Astrocyte (in vitro differentiated cells and primary cell): ENCODE measurements around the gene PLEKHG4B. TPM values are rescaled to one million over a fixed set of nuclear protein-coding genes. Genes with fewer than 3 reads are reported as not detected.

Experiments used
- DNase-seq: peaks from one replicate; pipeline ENCODE4 v3.0.0-alpha.2; 2010; ENCODE audit warnings: low read depth
- FAIRE-seq: peaks from 2 replicates; lab custom pipeline; 2011; peaks lifted over from hg19 to GRCh38; lab: Jason Lieb, UNC
- H2AFZ ChIP-seq: 2 replicates; pipeline ENCODE4 v1.6.0; 2012; ENCODE audit warnings: low read depth, low read length, inconsistent platforms
- H3K27ac ChIP-seq: 2 replicates; pipeline ENCODE4 v1.5.1; 2011; ENCODE audit warnings: low read depth, low read length, inconsistent platforms
- H3K27me3 ChIP-seq: 2 replicates; pipeline ENCODE4 v1.6.0; 2011; ENCODE audit warnings: low read length, inconsistent platforms; ENCODE audit not compliant: insufficient read depth
- H3K36me3 ChIP-seq: 2 replicates; pipeline ENCODE4 v1.5.1; 2011; ENCODE audit warnings: low read length, inconsistent platforms; ENCODE audit not compliant: insufficient read depth
- H3K4me1 ChIP-seq: 2 replicates; pipeline ENCODE4 v1.5.1; 2011; ENCODE audit warnings: low read length, inconsistent platforms; ENCODE audit not compliant: insufficient read depth
- H3K4me2 ChIP-seq: 2 replicates; pipeline ENCODE4 v1.6.0; 2012; ENCODE audit warnings: low read length, inconsistent platforms
- H3K4me3 ChIP-seq: 2 replicates; pipeline ENCODE4 v1.5.1; 2011; ENCODE audit warnings: low read depth, mild to moderate bottlenecking, low read length, inconsistent platforms; ENCODE audit not compliant: insufficient read depth
- H3K79me2 ChIP-seq: 2 replicates; pipeline ENCODE4 v1.6.0; 2012; ENCODE audit warnings: mild to moderate bottlenecking, low read length, inconsistent platforms; ENCODE audit not compliant: insufficient read depth
- H3K9ac ChIP-seq: 2 replicates; pipeline ENCODE4 v1.6.0; 2012; ENCODE audit warnings: mild to moderate bottlenecking, low read length, inconsistent platforms
- H3K9me3 ChIP-seq: 2 replicates; pipeline ENCODE4 v1.5.1; 2012; ENCODE audit warnings: low read depth, mild to moderate bottlenecking, low read length, inconsistent platforms; ENCODE audit not compliant: insufficient read depth
- H4K20me1 ChIP-seq: 2 replicates; pipeline ENCODE4 v1.6.0; 2012; ENCODE audit warnings: low read length, inconsistent platforms; ENCODE audit not compliant: insufficient read depth
- H3K27ac Mint-ChIP-seq: one replicate; pipeline ENCODE4 v1.8.0; 2021; ENCODE audit warnings: mild to moderate bottlenecking, mixed read lengths; ENCODE audit not compliant: unreplicated experiment
- H3K27me3 Mint-ChIP-seq: one replicate; pipeline ENCODE4 v1.8.0; 2021; ENCODE audit warnings: low read depth, mixed read lengths; ENCODE audit not compliant: unreplicated experiment
- H3K36me3 Mint-ChIP-seq: one replicate; pipeline ENCODE4 v1.8.0; 2021; ENCODE audit warnings: low read depth, mixed read lengths; ENCODE audit not compliant: unreplicated experiment
- H3K4me1 Mint-ChIP-seq: one replicate; pipeline ENCODE4 v1.8.0; 2021; ENCODE audit warnings: low read depth, mixed read lengths; ENCODE audit not compliant: unreplicated experiment
- H3K4me3 Mint-ChIP-seq: one replicate; pipeline ENCODE4 v1.8.0; 2021; ENCODE audit warnings: mild to moderate bottlenecking, moderate library complexity, mixed read lengths; ENCODE audit not compliant: unreplicated experiment
- H3K9me3 Mint-ChIP-seq: one replicate; pipeline ENCODE4 v1.8.0; 2021; ENCODE audit warnings: mild to moderate bottlenecking, mixed read lengths; ENCODE audit not compliant: unreplicated experiment
- CTCF ChIP-seq: IDR thresholded peaks from 2 replicates; pipeline ENCODE4 v1.5.1; 2011; ENCODE audit warnings: low read depth, mild to moderate bottlenecking, inconsistent platforms, low read length, moderate library complexity; ENCODE audit not compliant: insufficient read depth
- EZH2 ChIP-seq: IDR thresholded peaks from 2 replicates; pipeline ENCODE4 v1.6.1; 2012; ENCODE audit warnings: mild to moderate bottlenecking, low read length, inconsistent platforms; ENCODE audit not compliant: insufficient read depth
- total RNA-seq: library from RNA; stranded (reverse); gene quantifications from 2 replicates; pipeline ENCODE4 v1.2.1, GENCODE V29; 2021

The PLEKHG4B gene
- total RNA-seq, 1 donor from 2014 or later, result 8.1 TPM

- Histone ChIP-seq H3K4me3 (no peak overlapping the region), H3K27me3 (no peaks in the 10 kb centered on the region), H3K4me2 (no peak overlapping the region), H3K27ac (no peak overlapping the region), H3K4me1 (no peaks in the 10 kb centered on the region), H3K9ac (no peak overlapping the region), H4K20me1 (no peaks in the 10 kb centered on the region), H3K36me3 (peaks cover 6% of the 10 kb centered on the region), H3K79me2 (no peaks in the 10 kb centered on the region), H3K9me3 (peaks cover 11% of the 10 kb centered on the region), H2AFZ (no peak overlapping the region)
- Mint-ChIP-seq H3K4me3 (no peak overlapping the region), H3K27me3 (peaks cover 10% of the 10 kb centered on the region), H3K27ac (no peak overlapping the region), H3K4me1 (no peaks in the 10 kb centered on the region), H3K36me3 (peaks cover 23% of the 10 kb centered on the region), H3K9me3 (peaks cover 22% of the 10 kb centered on the region)
- DNase-seq, result no peak
- TF ChIP-seq EZH2 (no peak), CTCF (no peak)
- no peak for FAIRE-seq
Measured at GRCh38 chr5:144941-145340, 53.0 kb downstream of the PLEKHG4B start.

GRCh38 chr5:145585-146323 lies 53.8 kb downstream of the PLEKHG4B start:
- Mint-ChIP-seq H3K27ac (no peak overlapping the region), H3K27me3 (peaks cover 10% of the 10 kb centered on the region), H3K4me3 (no peak overlapping the region), H3K9me3 (peaks cover 22% of the 10 kb centered on the region), H3K4me1 (no peaks in the 10 kb centered on the region), H3K36me3 (peaks cover 23% of the 10 kb centered on the region)
- Histone ChIP-seq H3K27me3 (no peaks in the 10 kb centered on the region), H3K9me3 (peaks cover 11% of the 10 kb centered on the region), H3K27ac (no peak overlapping the region), H3K4me2 (no peak overlapping the region), H2AFZ (no peak overlapping the region), H3K36me3 (peaks cover 6% of the 10 kb centered on the region), H3K4me1 (no peaks in the 10 kb centered on the region), H3K4me3 (no peak overlapping the region), H3K9ac (no peak overlapping the region), H3K79me2 (no peaks in the 10 kb centered on the region), H4K20me1 (no peaks in the 10 kb centered on the region)
- DNase-seq (no peak), FAIRE-seq (no peak)
- no peak for TF ChIP-seq EZH2
- no peak for TF ChIP-seq CTCF

- no peak overlapping the region for H3K4me3 Mint-ChIP-seq
Measured at GRCh38 chr5:147751-148150, 55.8 kb downstream of the PLEKHG4B start.

More at GRCh38 chr5:147751-148150, 55.8 kb downstream of the PLEKHG4B start:
- Histone ChIP-seq H3K4me2 (no peak overlapping the region), H3K4me1 (peaks cover 2% of the 10 kb centered on the region), H3K9ac (no peak overlapping the region), H3K27ac (no peak overlapping the region), H3K27me3 (no peaks in the 10 kb centered on the region), H3K79me2 (no peaks in the 10 kb centered on the region), H3K4me3 (no peak overlapping the region), H3K9me3 (peaks cover 11% of the 10 kb centered on the region), H4K20me1 (no peaks in the 10 kb centered on the region), H2AFZ (no peak overlapping the region), H3K36me3 (no peaks in the 10 kb centered on the region)
- TF ChIP-seq EZH2 (no peak), CTCF (no peak)
- DNase-seq (no peak), FAIRE-seq (no peak)
- Mint-ChIP-seq H3K4me1 (peaks cover under 1% of the 10 kb centered on the region), H3K27me3 (peaks cover 10% of the 10 kb centered on the region), H3K27ac (no peak overlapping the region), H3K9me3 (peaks cover 22% of the 10 kb centered on the region), H3K36me3 (peaks cover 23% of the 10 kb centered on the region)
